Endodermal cell (in vitro differentiated cells): ENCODE measurements around the gene FGF14. TPM values are rescaled to one million over a fixed set of nuclear protein-coding genes. Genes with fewer than 3 reads are reported as not detected.

ENCODE experiments used
- DNase-seq: peaks from one replicate; pipeline ENCODE4 v3.0.0-alpha.2; 2017
- H3K27ac ChIP-seq: 2 replicates; pipeline ENCODE4 v1.5.1; 2013; ENCODE audit warnings: mild to moderate bottlenecking, low read depth, low read length, moderate library complexity
- H3K27me3 ChIP-seq: 2 replicates; pipeline ENCODE4 v1.6.1; 2013; ENCODE audit warnings: mild to moderate bottlenecking, low read length, moderate library complexity; ENCODE audit not compliant: insufficient read depth, control insufficient read depth, poor library complexity, severe bottlenecking
- H3K36me3 ChIP-seq: 2 replicates; pipeline ENCODE4 v1.7.0; 2013; ENCODE audit warnings: mild to moderate bottlenecking, low read length, moderate library complexity; ENCODE audit not compliant: control insufficient read depth, insufficient read depth
- H3K4me1 ChIP-seq: one replicate; pipeline ENCODE4 v1.7.0; 2013; ENCODE audit warnings: low read length; ENCODE audit not compliant: control insufficient read depth, insufficient read depth
- H3K4me3 ChIP-seq: 2 replicates; pipeline ENCODE4 v1.5.1; 2013; ENCODE audit warnings: mild to moderate bottlenecking, low read length, moderate library complexity
- H3K9ac ChIP-seq: 2 replicates; pipeline ENCODE4 v1.6.1; 2013; ENCODE audit warnings: mild to moderate bottlenecking, low read length, moderate library complexity; ENCODE audit not compliant: poor library complexity, severe bottlenecking; ENCODE audit errors: extremely low read depth
- H3K9me3 ChIP-seq: 2 replicates; pipeline ENCODE4 v1.6.1; 2013; ENCODE audit warnings: mild to moderate bottlenecking, low read length, moderate library complexity; ENCODE audit not compliant: control insufficient read depth
- H3K27ac Mint-ChIP-seq: 2 replicates; pipeline ENCODE4 v1.8.0; 2020; ENCODE audit warnings: mixed read lengths
- H3K27me3 Mint-ChIP-seq: 2 replicates; pipeline ENCODE4 v1.8.0; 2021; ENCODE audit warnings: mild to moderate bottlenecking, mixed read lengths; ENCODE audit not compliant: insufficient read depth
- H3K36me3 Mint-ChIP-seq: 2 replicates; pipeline ENCODE4 v1.8.0; 2020; ENCODE audit warnings: low read depth, mixed read lengths
- H3K4me1 Mint-ChIP-seq: 2 replicates; pipeline ENCODE4 v1.8.0; 2020; ENCODE audit warnings: mixed read lengths
- H3K4me3 Mint-ChIP-seq: 2 replicates; pipeline ENCODE4 v1.8.0; 2020; ENCODE audit warnings: mild to moderate bottlenecking, moderate library complexity, mixed read lengths
- H3K9me3 Mint-ChIP-seq: 2 replicates; pipeline ENCODE4 v1.8.0; 2020; ENCODE audit warnings: mild to moderate bottlenecking, mixed read lengths
- CTCF ChIP-seq: fragments of 200-600 bp; sonication (generic); conservative IDR thresholded peaks from 2 replicates; pipeline ENCODE4 v1.5.0; 2021; ENCODE audit warnings: antibody characterized with exemption, mild to moderate bottlenecking
- WGBS, 2 experiments: methylation state at CpG; one replicate each; pipeline versions ENCODE4 v1.1.5 to v1.1.7; 2013; ENCODE audit warnings: missing lambda C conversion rate in 2 of 2, mixed read lengths in 1 of 2; ENCODE audit not compliant: insufficient coverage in 1 of 2, insufficient read length in 1 of 2; 5-methylcytosine and 5-hydroxymethylcytosine counted together
- total RNA-seq, 2 donors: library from RNA; stranded (reverse); fragmentation: NEBNext Ultra II Directional in 1 of 2; extraction: Animal tissue kit (Norgen Biotek cat#: 25700) in 1 of 2; gene quantifications; 2 replicates in 1 of 2; 3 replicates in 1 of 2; pipeline ENCODE4 v1.2.1, GENCODE V29; 2021

FGF14 gene
- total RNA-seq, 2 donors from 2014 or later: 0.15 to 0.26 TPM

GRCh38 chr13:102020611-102021216 lies 381.1 kb downstream of the FGF14 start:
- Mint-ChIP-seq H3K9me3 (peaks cover 22% of the 10 kb centered on the region), H3K4me3 (no peak overlapping the region), H3K4me1 (no peaks in the 10 kb centered on the region), H3K27me3 (peaks cover 2% of the 10 kb centered on the region), H3K27ac (no peak overlapping the region), H3K36me3 (no peaks in the 10 kb centered on the region)
- Histone ChIP-seq H3K27me3 (no peaks in the 10 kb centered on the region), H3K27ac (no peak overlapping the region), H3K4me3 (no peak overlapping the region), H3K4me1 (no peaks in the 10 kb centered on the region), H3K9ac (no peak overlapping the region), H3K9me3 (no peaks in the 10 kb centered on the region), H3K36me3 (no peaks in the 10 kb centered on the region)
- 92 to 95% methylated on average over 4 of the region's 4 CpGs for WGBS, 2 experiments
- TF ChIP-seq CTCF: no peak
- DNase-seq: no peak

DNA sequence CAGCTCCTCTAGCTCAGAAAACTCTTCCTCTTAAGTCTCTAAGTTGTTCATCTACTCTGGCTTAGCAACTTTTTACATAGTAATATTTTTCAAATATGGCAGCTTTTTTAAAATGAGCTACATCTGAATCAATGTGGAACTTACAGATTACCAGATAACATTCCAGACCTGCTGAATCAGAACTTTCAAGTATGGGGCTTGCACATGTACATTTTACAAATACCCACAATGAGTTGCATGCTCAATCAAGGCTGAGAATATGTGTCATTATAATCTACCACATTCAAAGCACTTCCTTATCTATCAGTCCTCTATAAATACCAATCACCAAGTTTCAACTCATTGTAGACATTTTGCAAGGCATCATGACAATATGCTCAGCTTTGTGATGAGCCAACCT lies 383.1 kb downstream of the FGF14 start:
- no peak for DNase-seq
- Histone ChIP-seq H3K27ac (no peak overlapping the region), H3K4me1 (no peaks in the 10 kb centered on the region), H3K9me3 (no peaks in the 10 kb centered on the region), H3K27me3 (no peaks in the 10 kb centered on the region), H3K9ac (no peak overlapping the region), H3K4me3 (no peak overlapping the region), H3K36me3 (no peaks in the 10 kb centered on the region)
- H3K9me3 Mint-ChIP-seq: peaks cover 22% of the 10 kb centered on the region
- TF ChIP-seq CTCF: no peak
- H3K36me3 Mint-ChIP-seq: no peaks in the 10 kb centered on the region
- H3K27me3 Mint-ChIP-seq: peaks cover 2% of the 10 kb centered on the region
- no peak overlapping the region for H3K4me3 Mint-ChIP-seq
- no peak overlapping the region for H3K27ac Mint-ChIP-seq
- H3K4me1 Mint-ChIP-seq: no peaks in the 10 kb centered on the region

GRCh38 chr13:102017248-102017647 lies 384.6 kb downstream of the FGF14 start:
- H3K4me3 ChIP-seq: no peak overlapping the region
- H3K27me3 ChIP-seq: no peaks in the 10 kb centered on the region
- H3K9me3 ChIP-seq: no peaks in the 10 kb centered on the region
- TF ChIP-seq CTCF: no peak
- H3K36me3 ChIP-seq: no peaks in the 10 kb centered on the region
- Mint-ChIP-seq H3K9me3 (peaks cover 22% of the 10 kb centered on the region), H3K27ac (no peak overlapping the region), H3K4me3 (no peak overlapping the region), H3K36me3 (no peaks in the 10 kb centered on the region), H3K4me1 (no peaks in the 10 kb centered on the region), H3K27me3 (peaks cover 2% of the 10 kb centered on the region)
- H3K9ac ChIP-seq: no peak overlapping the region
- no peaks in the 10 kb centered on the region for H3K4me1 ChIP-seq
- H3K27ac ChIP-seq: no peak overlapping the region
- DNase-seq: no peak
